Measurements from ENCODE around the gene EYA2. TPM values are rescaled to one million over a fixed set of nuclear protein-coding genes. Genes with fewer than 3 reads are reported as not detected.
A peak's percentile ranks its signal among the peaks of the same experiment; 100 is the strongest.

EYA2 gene
- total RNA-seq, 1 donor from 2014 or later: 15.4 TPM

DNA sequence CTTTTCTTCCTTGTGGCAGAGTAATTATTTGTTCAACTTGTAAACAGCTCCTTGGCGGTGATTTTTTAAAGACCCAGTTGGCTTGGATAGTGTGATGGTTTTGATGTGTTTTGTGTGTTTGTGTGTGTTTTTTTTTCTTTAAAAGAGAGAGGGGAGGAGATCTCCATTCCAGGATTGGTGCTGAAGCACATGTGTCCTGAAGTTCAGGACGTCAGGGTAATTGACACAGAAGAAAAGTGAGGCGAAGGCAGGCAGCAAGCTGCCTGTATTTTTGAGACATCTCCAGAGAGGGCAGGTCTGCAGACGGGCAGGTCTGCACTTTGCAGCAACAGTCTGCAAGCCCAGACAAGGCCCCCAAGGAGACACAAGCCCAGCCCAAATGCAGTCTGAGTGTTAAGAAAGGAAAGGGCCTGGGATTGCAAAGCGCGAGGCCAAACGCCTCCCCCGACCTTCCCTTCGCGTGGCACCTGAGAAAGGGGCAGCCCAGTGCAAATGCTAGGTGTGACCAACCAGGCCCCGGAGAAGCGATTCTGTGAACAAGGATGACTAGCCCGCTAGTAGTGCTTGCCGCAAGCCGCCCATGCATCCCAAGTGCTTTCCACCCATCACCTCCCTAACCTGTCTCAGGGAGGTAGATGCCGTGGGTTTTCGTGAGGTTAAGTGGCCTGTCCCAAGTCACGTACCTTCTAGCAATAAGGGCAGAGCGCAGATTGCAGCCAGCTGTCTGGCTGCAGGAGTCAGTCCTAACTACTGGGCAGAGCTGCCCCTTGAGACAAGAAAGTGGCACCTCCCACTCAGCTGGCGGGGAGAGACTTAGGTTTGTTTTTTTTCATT is 231.3 kb downstream of the EYA2 start:
- no peak overlapping the region for H3K4me3 ChIP-seq
- no peaks in the 10 kb centered on the region for H3K27me3 ChIP-seq
- H3K4me1 ChIP-seq: peaks cover 0 to 17% of the 10 kb centered on the region in 2 donors
- H3K27ac ChIP-seq: peak overlapping the region; percentile 46 to 51
- H3K9me3 ChIP-seq: no peaks in the 10 kb centered on the region
- TF ChIP-seq, protein P1, sequence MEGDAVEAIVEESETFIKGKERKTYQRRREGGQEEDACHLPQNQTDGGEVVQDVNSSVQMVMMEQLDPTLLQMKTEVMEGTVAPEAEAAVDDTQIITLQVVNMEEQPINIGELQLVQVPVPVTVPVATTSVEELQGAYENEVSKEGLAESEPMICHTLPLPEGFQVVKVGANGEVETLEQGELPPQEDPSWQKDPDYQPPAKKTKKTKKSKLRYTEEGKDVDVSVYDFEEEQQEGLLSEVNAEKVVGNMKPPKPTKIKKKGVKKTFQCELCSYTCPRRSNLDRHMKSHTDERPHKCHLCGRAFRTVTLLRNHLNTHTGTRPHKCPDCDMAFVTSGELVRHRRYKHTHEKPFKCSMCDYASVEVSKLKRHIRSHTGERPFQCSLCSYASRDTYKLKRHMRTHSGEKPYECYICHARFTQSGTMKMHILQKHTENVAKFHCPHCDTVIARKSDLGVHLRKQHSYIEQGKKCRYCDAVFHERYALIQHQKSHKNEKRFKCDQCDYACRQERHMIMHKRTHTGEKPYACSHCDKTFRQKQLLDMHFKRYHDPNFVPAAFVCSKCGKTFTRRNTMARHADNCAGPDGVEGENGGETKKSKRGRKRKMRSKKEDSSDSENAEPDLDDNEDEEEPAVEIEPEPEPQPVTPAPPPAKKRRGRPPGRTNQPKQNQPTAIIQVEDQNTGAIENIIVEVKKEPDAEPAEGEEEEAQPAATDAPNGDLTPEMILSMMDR (IDR thresholded peaks at IDR 0.05): no peak
- no peak for DNase-seq (ENCODE audit: low spot score in 2 of 2)
- H3K36me3 ChIP-seq: no peaks in the 10 kb centered on the region
- intact Hi-C loops (cut with DNase I): loop anchor here (10.0 kb wide), 1 partner anchor 221 kb away; no protein-coding TSS in a partner anchor

DNA sequence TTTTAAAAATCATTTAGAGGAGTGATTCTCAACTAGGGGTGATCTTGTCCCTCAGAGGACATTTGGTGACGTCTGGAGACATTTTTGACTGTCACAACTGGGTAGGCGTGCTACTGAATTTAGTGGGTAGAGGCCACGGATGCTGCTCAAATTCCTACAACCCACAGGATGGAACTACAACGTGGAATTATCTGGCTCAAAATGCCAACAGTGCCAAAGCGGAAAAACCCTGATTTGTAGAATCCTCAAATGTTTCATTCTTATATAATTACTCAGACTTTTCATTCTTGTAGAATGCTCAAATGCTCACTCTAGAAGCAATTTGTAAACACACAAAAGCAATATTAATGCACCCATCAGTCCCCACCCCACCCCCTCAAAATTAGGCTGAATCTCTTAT is 232.1 kb downstream of the EYA2 start:
- Histone ChIP-seq H3K27ac (peak overlapping the region in 1 of 2 donors; percentile 32), H3K36me3 (no peaks in the 10 kb centered on the region), H3K9me3 (no peaks in the 10 kb centered on the region), H3K4me1 (peaks cover 0 to 17% of the 10 kb centered on the region in 2 donors), H3K27me3 (no peaks in the 10 kb centered on the region), H3K4me3 (no peak overlapping the region)
- TF ChIP-seq, protein P1 (IDR thresholded peaks at IDR 0.05): no peak
- intact Hi-C loops (cut with DNase I): loop anchor here (10.0 kb wide), 1 partner anchor 222 kb away; no protein-coding TSS in a partner anchor
- DNase-seq (ENCODE audit: low spot score in 2 of 2): no peak

DNA sequence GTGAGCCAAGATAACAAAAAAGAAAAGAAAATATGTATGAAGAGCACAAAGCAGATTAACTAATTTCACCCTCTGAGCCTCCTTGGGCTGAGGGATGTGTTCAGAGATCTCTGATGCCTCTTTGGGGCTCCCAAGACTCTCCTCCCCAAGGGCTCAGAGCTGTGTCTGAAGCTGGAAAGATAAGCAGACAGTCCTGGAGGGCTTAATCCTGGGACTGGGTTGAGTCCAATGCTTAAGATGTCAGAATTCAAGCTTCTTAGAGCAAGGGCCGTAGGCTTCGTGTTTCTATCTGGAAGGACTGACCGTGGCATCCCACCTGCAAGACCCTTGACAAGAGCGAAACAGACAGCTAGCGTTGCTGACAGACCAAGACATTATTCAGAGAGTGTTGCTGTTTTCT is 232.9 kb downstream of the EYA2 start:
- Histone ChIP-seq H3K27ac (peak overlapping the region in 1 of 2 donors; percentile 11), H3K27me3 (no peaks in the 10 kb centered on the region), H3K36me3 (no peaks in the 10 kb centered on the region), H3K4me3 (no peak overlapping the region), H3K9me3 (no peaks in the 10 kb centered on the region), H3K4me1 (peaks cover 0 to 17% of the 10 kb centered on the region in 2 donors)
- DNase-seq (ENCODE audit: low spot score in 2 of 2): no peak
- TF ChIP-seq, protein P1 (IDR thresholded peaks at IDR 0.05): no peak
- intact Hi-C loops (cut with DNase I): loop anchor here (10.0 kb wide), 1 partner anchor 223 kb away; no protein-coding TSS in a partner anchor

DNA sequence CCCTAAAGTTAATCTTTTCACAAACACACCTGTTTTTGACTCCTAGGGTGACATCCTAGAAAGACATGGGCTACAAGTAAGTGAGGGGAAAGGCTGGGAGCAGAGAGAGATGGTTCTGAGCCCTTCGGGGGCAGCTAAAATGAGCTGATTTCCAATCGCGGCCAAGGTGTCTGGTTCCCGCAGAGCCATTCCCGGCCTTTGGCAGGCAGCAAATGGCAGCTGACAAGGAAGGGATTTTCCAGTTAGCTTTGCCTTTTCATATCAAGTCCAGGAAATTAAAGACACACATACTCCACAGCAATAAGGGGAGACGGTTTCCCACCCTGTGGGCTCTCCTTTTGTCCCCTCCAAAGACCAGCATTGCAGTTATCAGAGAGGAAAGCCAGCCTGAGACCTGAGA is 233.4 kb downstream of the EYA2 start:
- no peaks in the 10 kb centered on the region for H3K9me3 ChIP-seq
- H3K27ac ChIP-seq: peak overlapping the region in 1 of 2 donors; percentile 11
- no peaks in the 10 kb centered on the region for H3K36me3 ChIP-seq
- H3K4me3 ChIP-seq: no peak overlapping the region
- no peak for DNase-seq (ENCODE audit: low spot score in 2 of 2)
- H3K4me1 ChIP-seq: peaks cover 0 to 17% of the 10 kb centered on the region in 2 donors
- TF ChIP-seq, protein P1 (IDR thresholded peaks at IDR 0.05): no peak
- intact Hi-C loops (cut with DNase I): loop anchor here (10.0 kb wide), 1 partner anchor 223 kb away; no protein-coding TSS in a partner anchor
- H3K27me3 ChIP-seq: no peaks in the 10 kb centered on the region

DNA sequence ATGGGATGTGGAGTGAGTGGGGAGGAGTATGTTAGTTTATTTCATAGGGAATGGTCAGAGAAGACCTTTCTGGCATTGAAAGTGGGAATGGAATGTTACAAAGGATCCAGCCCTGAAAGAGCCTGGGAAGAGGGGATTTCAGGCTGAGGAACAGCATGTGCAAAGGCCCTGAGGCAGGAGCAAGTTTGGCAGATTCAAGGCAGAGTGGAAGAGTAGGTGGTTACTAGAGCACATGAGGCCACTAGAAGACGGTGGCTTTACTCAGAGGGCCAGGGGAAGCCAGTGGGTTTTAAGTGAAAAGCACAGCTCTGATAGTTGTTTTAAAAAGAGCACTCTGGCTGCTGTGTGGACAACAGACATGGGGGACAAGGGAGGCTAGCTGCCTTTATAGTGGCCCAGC is 234.7 kb downstream of the EYA2 start:
- Histone ChIP-seq H3K27me3 (no peaks in the 10 kb centered on the region), H3K9me3 (no peaks in the 10 kb centered on the region), H3K36me3 (no peaks in the 10 kb centered on the region), H3K27ac (no peak overlapping the region), H3K4me3 (no peak overlapping the region), H3K4me1 (peaks cover 0 to 10% of the 10 kb centered on the region in 2 donors)
- no peak for DNase-seq (ENCODE audit: low spot score in 2 of 2)
- intact Hi-C loops (cut with DNase I): loop anchor here (10.0 kb wide), 1 partner anchor 225 kb away; no protein-coding TSS in a partner anchor
- TF ChIP-seq, protein P1 (IDR thresholded peaks at IDR 0.05): no peak
